GM18505 (cell line): ENCODE data around the gene CWC27.
A peak's percentile ranks its signal among the peaks of the same experiment; 100 is the strongest.

Experiments
- ATAC-seq: cut with Tn5 transposase; IDR thresholded peaks from one replicate; pipeline ENCODE4 v1.9.1; 2021; ENCODE audit not compliant: unreplicated experiment
- POLR2A ChIP-seq: IDR thresholded peaks from 4 replicates; pipeline ENCODE4 v1.6.1; 2011; ENCODE audit warnings: borderline replicate concordance; ENCODE audit not compliant: insufficient read depth, insufficient read length; ENCODE audit errors: extremely low read depth

The CWC27 gene

DNA sequence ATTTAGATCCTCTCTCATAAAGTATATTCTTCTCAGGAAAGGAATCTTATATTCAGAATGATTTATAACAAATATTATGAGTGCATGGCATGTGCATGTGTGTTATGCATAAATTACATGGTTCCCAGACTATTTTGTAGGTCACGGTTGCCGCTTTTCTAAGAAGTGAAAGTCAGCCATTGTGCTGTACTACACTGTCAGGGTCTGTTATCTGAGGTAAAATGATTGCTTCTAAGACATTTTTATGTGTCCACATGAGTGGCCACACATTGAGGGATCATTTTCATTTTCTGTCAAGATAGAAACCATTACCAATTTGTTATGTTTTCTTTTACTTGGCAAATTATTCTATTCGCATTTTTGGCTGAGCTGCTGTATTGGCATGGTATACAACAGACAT is 210.8 kb downstream of the CWC27 start:
- TF ChIP-seq POLR2A, result no peak
- ATAC-seq, result peak; percentile 93

DNA sequence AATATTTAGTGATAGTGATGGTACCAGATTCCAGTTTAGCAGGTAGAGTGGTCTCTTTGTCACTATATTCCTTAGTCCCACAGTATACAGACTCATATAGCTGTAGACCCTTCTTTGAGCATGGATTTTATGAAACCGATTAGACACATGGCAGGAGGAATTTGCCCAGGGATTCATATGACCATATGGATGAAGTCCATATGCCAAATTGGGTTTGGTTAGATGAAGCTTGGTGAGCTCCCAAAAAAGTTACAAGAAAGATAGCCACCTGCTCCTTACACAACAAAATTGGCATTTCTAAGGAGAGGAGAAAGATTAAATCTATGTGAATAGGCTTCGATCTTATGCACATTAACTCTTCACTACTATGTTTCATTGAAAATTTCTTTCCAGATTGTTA is 211.4 kb downstream of the CWC27 start:
- ATAC-seq, result no peak
- TF ChIP-seq POLR2A, result no peak

GRCh38 chr5:64987768-64988167 is 219.0 kb downstream of the CWC27 start:
- ATAC-seq, result no peak
- TF ChIP-seq POLR2A, result no peak

GRCh38 chr5:65009207-65009606 is 240.5 kb downstream of the CWC27 start:
- no peak for ATAC-seq
- TF ChIP-seq POLR2A, result no peak

- no peak for TF ChIP-seq POLR2A
- no peak for ATAC-seq
Observed at GRCh38 chr5:65010841-65011240, 242.1 kb downstream of the CWC27 start.

GRCh38 chr5:65012301-65012892 is 243.7 kb downstream of the CWC27 start:
- no peak for ATAC-seq
- TF ChIP-seq POLR2A, result no peak

DNA sequence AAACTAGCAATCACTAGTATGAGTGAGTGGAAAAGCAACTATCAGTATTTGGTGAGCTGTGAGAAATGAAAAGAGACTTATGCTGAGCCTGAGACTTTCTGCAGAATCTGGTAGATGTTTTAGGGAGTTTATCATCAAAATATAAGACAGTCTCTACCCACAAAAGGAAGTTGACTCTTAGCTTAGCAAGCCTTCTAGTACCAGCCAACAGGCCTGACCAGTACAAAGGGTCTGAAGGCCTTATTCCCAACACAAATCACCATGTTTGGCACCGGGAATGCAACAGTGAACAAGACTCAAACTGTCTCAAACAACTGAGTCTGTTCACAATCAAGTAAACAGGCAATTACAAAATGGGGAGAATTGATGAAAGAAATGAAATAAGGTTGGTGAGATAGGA is 244.4 kb downstream of the CWC27 start:
- ATAC-seq, result no peak
- no peak for TF ChIP-seq POLR2A

GRCh38 chr5:65014769-65015168 is 246.0 kb downstream of the CWC27 start:
- no peak for ATAC-seq

DNA sequence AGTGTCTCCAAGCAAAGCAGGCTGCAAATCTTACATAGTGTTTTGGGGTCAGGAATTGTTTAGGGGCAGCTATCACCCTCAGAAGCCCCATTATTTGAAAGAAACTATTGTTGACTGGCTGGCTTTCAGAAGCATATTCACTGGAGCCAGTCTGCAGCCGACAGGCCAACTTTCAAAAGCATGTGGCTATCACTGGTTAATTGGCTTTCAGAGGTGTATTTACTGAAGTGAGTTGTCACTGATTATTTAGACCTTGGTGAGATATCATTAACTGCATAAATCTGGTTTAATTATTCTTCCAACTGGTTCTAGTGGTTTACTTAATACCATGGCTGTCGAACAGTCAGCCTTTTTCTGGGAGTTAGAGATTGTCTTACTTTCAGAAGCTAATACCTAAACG is 247.0 kb downstream of the CWC27 start:
- no peak for ATAC-seq
- no peak for TF ChIP-seq POLR2A

More at GRCh38 chr5:65014769-65015168, 246.0 kb downstream of the CWC27 start:
- no peak for TF ChIP-seq POLR2A

GRCh38 chr5:65017636-65018035 is 248.9 kb downstream of the CWC27 start:
- TF ChIP-seq POLR2A, result no peak
- no peak for ATAC-seq

GRCh38 chr5:65018763-65019162 is 250.0 kb downstream of the CWC27 start:
- no peak for ATAC-seq
- TF ChIP-seq POLR2A, result no peak

- TF ChIP-seq POLR2A, result no peak
- ATAC-seq, result no peak
Observed at GRCh38 chr5:65020492-65020891, 251.8 kb downstream of the CWC27 start.

DNA sequence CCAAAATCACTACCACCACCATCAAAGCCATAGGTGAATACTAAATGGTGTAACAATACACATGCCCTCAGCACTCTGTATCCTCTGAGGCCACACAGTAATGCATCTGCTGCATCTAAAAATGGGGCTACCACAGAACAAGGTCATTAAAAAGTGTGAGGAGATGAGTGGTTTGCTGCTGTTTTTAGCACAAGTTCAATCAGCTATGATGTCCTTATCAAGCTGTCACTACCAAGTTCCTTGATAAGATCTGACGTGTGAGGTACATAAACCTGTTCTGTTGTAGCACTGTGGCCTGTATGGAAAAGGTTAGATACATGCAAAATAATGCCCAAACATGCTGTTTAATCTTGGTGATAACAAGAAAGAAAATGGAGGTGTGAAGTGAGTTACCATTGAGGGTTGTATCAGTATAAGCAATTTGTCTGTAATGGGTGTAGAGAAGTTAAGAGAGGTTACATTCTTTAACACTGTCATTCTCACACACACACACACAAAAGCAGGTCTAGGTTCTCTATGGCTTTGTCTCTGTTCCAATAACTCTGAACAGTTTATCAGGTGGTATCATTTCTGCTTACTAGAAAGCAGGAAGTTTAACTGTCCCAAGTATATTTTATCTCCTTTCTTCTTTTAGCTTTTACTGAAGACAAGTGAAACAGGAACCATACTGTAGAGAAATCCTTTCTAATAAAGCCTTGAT is 252.9 kb downstream of the CWC27 start:
- no peak for TF ChIP-seq POLR2A
- ATAC-seq, result peak; percentile 65

GRCh38 chr5:65022932-65023331 is 254.2 kb downstream of the CWC27 start:
- no peak for TF ChIP-seq POLR2A
- ATAC-seq, result no peak
